ENCODE measurements around the gene PLCG1.

GRCh38 chr20:41221614-41222218 is 84.4 kb downstream of the PLCG1 start:
- no peak for TF ChIP-seq SPI1 (IDR thresholded peaks at IDR 0.05; ENCODE audit: low read depth, low read length)
- TF ChIP-seq TAF1 (IDR thresholded peaks at IDR 0.05; ENCODE audit: low read depth, low read length), result no peak
- TF ChIP-seq POLR2A (IDR thresholded peaks at IDR 0.05; ENCODE audit: low read depth, low read length), result no peak

Measured in GM12891 (cell line).